ENCODE data around the gene EML1.

Gene EML1

DNA sequence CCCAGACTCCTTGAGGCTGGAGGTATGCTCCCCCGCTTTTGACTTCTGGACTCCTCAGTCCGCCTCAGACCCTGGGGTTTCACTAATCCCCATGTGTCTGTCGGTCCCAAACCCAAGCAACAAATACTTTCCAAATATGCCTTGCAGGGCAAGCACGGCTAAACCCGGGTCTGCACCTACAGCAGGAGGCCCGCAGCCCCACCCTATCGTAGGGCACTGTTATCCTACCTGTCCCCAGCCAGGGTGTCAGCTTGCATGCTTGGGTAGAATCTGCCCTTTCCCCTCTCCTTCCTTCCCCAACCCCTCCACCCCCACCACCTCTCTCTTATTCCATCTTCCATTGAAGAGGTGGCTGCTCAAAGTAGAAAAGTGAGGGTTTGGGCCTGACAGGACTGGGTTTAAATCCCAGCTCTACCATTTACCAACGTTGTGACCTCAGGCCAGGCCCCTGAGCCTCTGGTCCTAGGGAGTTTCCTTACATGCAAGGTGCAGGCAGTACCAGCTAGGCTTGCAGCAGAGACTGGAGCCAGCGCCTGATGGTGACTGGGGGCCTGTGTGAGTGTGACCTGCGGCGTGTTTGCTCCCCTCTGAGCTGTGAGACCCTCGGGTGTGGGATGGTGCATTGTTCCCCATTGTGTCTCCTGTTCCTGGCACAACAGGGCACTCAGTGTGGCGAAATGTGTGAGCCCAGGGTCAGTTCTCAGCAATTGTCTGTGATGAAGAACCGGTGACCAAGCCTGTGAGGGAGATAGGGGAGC is 11.2 kb upstream of the EML1 start:
- no peak for DNase-seq

DNA sequence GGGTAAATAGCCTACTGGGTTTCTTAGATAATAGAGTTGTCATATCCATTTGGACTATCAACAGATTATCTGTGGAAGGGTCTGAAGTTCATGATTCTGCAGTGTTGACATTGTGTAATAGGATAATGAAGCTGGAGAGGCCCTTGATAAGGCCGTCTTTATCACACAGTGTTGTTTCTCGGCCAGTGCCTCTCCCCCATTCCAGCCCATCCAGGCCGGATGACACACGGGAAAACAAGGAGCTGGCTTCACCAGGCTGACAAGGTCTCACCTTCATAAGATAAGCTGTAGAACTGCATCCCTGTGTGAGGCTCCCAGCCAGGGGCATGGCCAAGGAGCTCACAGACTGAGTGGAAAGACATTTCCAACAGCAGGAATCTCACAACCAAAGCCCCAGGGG is 8.7 kb upstream of the EML1 start:
- DNase-seq = no peak

DNA sequence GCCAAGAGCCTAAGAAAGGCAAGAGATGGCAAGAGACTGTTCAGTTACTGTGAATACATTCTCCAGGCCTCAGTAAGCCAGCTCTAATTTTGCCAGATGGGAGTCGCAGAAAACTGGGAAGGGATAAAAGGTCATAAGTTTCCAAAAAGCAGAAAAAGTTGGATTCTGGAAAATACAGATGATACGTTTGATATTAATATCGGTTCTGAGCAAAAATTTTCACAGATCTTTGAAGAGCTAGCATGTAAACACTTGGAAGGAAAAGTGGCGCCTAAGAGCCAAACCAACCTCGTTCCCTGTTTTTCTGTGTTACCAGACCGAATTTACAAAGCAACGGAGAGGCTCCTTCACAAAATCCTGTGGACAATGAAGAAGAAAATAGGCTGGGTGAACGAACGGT is 7.8 kb upstream of the EML1 start:
- no peak for DNase-seq

DNA sequence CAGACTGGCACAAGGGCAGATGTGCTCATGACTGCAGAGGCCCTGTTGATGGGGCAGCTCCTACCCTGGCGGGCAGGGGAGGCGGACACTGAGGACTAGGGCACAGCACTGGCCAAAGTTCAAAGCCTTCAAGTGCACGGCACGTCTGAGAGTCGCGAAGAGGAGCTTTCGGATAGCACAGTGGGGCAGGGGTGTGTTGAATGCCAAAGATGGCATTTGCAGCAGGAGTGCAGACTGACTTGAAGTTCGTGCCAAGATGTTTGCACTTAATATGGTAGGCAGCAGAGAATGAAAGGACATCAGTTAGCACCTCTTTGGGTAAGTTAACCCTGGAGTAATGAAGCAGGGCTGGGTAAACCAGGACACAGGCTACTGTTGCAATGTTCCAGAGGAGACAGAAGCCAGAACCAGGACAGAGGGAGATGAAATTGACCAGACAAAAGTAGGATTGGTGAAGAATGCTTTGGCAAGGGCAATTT is 6.7 kb upstream of the EML1 start:
- DNase-seq = no peak

DNA sequence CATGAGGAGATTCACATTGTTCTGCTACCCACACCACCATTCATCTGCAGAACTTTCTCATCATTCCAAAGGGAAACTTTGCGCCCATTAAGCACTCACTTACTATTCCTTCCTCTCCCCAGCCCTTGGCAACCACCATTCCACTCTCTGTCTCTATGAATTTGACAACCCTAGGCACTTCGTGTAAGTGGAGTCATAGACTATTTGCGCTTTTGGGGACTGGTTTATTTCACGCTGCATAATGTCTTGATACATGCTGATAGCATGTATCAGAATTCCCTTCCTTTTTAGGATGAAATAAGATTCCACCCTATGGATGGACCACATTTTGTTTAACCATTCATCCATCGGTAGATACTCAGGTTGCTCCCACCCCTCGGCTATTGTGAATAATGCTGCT is 4.5 kb upstream of the EML1 start:
- DNase-seq = no peak

DNA sequence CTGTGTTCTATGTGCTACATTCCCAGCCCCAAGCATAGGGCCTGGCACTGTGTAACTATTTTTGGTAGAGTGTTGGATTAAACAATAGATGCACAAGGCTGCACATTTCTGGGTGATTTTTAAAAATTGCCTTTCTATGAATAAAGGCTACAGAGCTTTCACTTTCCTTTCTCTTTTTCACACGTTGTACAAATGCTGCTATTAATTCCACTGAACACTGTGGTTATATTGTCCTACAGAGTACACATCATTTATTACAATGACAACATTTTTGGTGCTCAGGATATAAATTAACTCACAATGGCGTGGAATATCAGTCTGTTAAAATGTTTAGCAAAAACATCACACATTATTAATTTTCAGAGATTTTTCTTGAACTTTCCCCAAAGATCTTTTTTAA is 3.6 kb upstream of the EML1 start:
- no peak for DNase-seq

DNA sequence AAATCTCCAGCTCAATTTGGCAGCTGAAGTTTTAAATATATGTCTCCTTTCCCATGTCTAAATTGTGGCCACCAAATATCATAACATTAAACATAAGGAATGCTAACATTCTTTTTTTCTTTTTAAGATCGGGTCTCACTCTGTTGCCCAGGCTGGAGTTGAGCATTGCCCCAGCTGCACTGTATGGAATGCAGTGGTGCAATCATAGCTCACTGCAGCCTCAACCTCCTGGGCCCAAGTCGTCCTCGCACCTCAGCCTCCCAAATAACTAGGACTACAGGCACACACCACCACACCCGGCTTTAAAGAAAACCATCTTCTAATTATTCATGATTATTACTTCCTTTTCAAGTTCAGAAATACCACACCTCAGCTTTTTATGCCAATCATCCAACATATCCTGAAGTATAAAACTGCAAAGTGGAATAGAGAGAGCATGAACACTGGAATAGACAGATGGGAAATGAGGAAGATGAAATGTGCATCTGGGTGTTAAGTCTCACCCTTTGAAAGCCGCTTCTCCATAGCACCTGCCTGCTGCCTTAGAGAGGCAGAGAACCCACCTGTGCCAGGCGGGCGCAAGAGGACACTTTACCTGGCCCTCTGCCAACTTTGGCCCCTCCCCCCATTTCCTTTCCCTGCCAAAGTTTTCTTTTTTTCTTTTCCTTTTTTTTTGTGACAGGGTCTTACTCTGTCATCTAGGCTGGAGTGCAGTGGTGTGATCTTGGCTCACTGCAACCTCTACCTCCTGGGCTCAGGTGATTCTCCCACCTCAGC is 2.8 kb upstream of the EML1 start:
- no peak for DNase-seq

DNA sequence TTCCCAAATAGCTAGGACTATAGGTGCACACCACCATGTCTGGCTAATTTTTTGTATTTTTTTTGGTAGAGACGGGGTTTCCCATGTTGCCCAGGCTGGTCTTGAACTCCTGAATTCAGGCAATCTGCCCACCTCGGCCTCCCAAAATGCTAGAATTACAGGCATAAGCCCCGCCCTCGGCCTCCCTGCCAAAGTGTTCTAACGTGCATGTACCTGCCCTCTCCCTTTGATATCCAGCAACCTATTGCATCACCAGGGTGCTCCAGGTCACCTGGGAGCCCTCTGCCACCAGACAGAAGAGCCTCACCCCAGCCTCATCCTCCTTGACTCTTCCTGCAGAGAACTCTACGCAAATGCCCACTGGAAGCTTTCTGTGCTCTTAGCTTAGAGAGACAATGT is 2.2 kb upstream of the EML1 start:
- DNase-seq = no peak

DNA sequence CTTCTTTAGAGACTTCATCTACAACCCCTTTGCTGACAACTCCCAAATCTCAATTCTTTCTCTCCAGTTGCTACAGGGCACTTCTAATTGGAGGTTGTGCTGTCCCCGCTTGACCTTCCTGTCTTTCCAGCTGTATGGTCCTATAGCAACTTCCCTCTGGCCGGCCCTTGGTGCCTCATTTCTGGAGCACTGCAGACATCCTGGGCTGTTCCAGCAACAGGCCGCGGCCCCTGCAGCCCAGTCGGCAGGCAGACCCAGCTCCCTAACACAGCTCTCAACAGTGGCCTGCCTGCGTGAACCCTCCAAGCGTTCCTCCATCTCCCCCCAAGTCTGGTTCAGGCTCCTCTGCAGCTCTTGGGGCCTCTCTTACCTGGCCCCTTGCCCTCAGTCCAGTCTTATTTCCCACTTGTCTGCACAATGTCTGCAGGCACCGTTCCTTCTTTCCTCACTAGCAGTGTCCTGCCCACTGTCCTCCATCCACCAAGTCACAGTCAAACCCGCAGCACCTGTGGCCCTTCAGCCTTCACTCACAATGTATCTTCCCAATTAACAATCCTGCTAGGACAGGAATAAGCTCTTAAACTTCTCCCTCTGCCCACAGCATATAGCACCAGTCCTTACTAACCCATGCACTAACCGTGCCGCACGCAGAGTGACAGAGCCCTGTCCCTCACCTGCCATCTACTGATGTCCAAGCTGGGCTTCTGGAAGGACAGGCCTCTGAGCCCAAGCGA is 1.6 kb upstream of the EML1 start:
- no peak for DNase-seq

DNA sequence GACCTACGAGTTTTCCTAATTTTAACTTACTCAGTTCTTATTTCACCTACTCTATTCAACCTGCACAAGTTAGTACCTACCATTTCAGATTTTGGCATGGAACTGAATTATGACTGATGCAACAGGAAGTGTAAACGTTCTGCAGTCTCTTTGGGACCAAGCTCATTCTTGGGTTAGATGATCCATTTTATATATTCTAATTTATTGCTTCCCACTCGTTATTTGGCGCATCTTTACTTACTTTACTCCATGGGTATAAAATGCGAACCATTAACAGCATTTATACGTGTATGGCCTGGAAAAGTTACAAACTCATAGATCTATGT is 1.0 kb upstream of the EML1 start:
- no peak for DNase-seq

DNA sequence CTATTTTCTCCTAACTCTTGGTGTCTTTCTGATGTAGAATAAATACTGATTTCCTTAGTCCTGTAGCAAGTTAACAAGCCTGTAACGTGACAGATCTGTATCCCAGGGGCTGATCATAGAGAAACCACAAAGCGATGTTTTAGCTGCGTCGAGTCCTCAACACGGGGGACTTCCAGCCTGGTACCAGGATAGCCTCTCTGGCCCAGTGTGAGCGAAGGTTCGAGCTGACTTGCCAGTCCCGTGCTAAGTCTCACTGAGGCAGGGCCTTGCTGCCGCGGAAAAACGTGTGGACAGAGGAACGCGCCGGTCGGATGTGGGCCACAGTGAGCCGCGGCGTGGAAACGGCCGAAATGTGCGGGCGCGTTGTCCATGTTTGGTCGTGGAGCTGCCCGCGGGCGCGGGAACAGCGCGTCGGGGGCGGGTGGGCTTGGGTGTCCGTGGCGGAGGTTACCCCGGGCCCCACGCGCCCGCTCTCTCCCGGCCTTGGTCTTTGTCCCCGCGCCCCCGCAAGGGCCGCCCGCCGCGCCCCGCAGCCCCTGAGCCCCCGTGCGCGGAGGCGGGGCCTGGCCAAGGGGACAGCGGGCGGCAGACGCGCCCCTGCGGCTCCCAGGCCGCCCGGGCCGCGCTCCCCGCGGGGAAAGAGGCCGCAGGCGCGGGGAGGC is 531 bp upstream of the EML1 start:
- DNase-seq = no peak

DNA sequence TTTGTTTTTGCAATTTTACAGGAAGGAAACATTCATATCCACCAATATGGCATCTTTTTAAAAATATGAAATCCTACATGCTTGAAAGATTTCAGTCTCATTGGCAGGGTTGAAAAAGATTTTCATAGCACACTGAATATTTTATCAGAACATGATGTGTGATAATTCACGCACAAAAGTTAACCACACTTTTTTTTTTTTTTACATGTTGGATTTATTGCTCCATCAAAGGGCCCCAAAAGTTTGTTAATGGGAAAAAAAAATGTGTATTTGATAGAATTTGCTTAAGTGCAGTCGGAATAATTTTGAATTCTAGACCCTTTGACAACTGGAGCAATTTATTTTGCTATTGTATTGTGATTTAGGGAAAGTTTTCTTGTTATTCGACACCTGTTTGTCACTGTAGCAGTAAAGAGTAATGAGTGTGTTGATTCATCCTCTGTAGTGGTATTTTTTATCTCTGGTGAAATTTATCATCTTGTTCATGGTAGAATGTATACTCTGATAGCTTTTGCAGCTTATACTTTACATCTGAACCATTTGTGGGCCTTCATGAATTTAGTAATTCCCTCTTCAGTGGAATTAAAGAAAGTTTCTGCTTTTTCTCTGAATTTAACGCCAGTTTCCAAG is 1.1 kb downstream of the EML1 start:
- DNase-seq = no peak

DNA sequence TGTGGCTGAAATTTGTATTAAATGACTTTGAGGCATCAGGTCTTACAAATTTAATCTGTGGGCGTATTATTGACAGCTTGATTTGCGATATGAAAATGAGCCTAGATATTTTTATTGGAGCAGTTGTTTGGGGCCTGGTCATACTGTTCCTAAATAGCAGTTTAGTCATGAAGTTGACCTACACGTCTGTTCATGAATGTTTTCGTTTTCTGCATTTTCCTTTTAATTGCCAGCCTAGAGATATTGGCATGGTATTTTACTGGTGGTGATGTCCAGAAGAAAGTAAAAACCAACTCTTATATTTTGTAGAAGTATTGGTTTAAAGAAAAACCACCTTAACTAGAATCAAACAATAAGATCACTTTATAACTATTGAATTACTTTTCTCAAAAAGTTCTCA is 1.8 kb downstream of the EML1 start:
- no peak for DNase-seq

DNA sequence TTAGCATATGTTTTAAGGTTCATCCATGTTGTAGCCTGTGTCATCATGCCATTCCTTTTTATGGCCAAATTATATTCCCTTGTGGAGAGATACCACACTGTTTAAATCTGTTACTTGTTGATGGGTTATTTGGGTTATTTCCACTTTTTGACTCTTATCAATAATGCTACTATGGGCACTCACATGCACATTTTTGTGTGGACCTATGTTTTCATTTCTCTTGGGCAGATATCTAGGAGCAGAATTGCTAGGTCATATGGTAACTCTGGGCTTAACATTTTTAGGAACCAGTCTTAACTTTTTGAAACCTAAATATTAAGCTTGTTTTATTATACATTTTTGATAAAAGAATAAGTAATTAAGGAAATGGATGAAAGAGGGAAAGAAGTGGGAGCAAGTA is 4.0 kb downstream of the EML1 start:
- no peak for DNase-seq

DNA sequence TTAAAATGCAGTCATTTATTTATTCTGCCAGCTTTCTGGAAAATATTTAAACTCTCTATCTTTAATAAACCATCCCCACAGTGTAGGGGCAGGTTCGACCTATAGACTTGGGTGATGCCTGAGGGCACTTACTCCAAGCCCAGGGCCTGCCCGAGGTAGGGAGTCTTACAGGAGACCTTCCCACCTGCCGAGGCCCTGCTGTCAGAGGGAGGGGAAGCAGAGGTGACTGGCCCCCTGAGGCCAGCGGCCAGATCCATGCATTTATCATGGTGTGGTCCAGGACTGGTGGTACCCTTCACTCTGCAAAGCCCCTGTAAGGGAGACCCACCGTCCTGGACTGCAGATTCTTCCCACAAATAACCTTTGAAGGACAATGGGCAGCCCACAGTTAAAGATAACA is 7.6 kb downstream of the EML1 start:
- no peak for DNase-seq

DNA sequence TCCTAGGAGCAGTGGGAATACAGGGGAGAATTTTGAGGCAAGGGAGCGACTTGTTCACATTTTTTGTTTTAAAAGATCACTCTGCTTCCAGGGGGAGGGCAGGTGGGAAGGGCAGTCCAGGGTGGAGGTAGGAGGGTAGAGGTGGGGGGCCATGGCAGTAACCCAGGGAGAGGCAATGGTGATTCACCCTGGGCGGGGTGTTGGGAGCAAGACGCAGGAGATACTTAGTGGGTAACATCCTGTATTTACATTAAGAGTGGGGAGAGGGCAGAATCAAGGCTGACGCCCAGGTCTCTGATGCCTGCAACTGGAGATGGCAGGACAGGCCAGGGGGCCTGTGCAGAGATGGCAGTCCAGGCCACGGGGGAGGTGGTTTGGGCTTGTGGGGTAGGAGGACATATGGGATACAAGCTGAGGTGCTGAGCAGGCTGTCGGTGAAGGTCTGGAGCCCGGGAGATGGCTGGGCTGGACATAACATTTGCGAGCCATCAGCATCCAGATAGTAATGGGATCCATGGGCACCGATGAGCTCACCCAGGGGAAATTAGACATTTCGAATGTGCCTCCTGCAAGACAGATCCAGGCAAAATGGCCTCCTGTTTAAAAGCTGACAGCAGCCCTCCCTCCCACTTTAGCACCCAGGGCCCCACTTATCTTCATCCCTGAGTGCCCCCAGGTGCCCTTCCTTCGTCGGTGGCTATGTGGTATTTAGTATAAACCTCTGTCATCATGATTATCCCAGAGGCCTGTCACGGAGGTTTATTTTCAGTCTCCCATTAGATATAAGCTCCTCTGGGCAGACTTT is 9.3 kb downstream of the EML1 start:
- DNase-seq = no peak

DNA sequence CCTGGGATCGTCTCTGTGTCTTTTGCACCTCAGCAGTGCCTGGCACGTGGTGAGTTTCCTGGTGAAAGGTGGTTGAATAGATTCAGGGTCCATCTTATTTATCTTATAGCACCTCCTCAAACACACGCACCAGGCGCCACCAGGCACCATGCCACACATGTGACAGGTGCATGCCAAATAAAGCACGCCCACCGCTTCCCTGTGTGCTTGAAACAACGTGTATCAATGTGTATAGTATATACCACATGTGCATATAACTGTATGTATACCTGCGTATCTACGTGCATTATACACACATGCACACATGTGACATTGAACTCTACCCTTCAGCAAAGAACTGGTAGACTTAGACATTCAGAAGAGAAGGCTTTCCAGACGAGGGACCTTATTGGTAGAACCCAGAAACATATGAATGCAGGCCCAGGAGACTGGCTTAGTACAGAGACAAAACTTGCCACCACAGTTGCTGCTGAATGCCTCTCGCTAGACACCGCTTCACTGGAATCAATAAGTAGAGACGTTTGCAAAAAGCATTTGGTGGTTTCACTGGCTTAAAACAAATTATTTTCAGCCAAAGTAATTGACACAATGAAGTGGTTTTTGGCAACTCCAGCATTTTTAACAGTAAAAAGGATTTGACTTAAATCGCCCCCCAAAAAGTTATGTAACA is 10.0 kb downstream of the EML1 start:
- DNase-seq = no peak

DNA sequence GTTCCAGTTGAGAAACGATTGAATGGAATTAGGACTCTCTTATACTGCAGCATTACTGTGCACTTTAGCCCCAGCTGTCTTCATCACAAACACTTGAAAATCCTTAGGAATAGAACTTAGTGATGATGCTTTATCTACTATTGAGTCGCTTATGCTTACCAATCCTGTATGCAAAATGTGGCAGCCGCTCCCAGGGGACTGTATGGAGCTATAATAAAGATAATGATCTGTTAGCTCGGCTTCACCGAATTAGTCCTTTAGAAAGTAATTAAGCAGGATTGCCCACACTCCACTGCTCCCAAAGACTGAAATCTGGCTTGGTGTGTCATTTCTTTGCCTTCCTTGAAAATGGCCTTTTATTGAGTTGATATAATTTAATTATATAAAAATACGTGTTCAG is 10.6 kb downstream of the EML1 start:
- DNase-seq = no peak

DNA sequence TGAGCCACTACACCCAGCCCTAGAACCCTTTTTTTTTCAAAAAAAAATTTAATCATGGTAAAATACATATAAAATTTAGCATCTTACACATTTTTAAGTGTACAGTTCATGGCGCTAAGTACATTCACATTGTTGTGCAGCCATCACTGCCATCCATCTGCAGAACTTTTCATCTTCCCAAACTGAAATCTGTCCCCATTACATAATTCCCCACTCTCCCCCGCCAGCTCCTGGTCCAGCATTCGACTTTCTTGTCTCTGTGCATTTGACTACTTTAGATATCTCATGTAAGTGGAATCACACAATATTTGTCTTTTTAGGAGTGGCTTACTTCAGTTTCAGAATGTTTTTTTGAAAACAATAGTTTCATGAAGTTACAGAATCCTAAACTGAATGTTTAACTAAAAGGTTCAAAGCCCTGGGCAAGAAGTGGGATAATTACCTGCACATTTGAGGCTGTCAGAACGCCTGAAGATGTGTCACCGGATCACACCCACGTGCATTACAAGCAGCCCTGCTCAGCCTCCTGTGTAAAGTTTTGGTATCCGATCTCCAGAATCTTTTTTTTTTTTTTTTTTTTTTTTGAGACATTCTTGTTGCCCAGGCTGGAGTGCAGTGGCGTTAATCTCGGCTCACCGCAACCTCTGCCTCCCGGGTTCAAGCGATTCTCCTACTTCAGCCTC is 12.7 kb downstream of the EML1 start:
- DNase-seq = no peak

DNA sequence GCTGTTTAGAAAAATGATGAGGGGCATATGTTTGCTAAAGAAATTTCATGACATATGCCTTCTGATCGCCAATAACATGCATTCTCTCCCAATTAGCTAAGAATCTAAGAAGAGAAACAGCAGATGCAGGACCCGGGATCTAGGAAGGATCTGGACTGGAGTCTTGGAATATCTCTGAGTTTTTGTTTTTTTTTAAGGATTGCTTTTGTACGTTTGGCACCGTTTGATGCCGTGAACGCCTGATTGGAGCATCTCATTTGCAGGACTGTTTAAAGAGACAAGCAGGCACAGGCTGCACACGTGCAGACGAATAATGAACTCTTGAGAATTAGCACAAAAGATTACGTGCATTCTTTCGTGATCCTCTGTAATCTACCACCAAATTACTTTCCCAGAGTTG is 13.6 kb downstream of the EML1 start:
- DNase-seq = no peak
